Neuron (in vitro differentiated cells): Measurements from ENCODE around the gene RANGRF.

Experiments
- H2AFZ ChIP-seq: one replicate; pipeline ENCODE4 v1.6.1; 2013; ENCODE audit warnings: low read depth, mild to moderate bottlenecking, inconsistent platforms, low read length, moderate library complexity
- H3K27me3 ChIP-seq: one replicate; pipeline ENCODE4 v1.6.1; 2013; ENCODE audit warnings: low read length; ENCODE audit not compliant: insufficient read depth
- H3K36me3 ChIP-seq: one replicate; pipeline ENCODE4 v1.6.1; 2013; ENCODE audit warnings: low read length; ENCODE audit not compliant: insufficient read depth
- H3K4me1 ChIP-seq: one replicate; pipeline ENCODE4 v1.6.1; 2013; ENCODE audit warnings: low read length; ENCODE audit not compliant: insufficient read depth
- H3K4me3 ChIP-seq: 2 replicates; pipeline ENCODE4 v1.5.1; 2013; ENCODE audit warnings: mild to moderate bottlenecking, low read length, moderate library complexity
- H3K9me3 ChIP-seq: one replicate; pipeline ENCODE4 v1.6.1; 2013; ENCODE audit warnings: low read length

Gene RANGRF

GRCh38 chr17:8332128-8332527 is 43.7 kb downstream of the RANGRF start:
- no peaks in the 10 kb centered on the region for H3K36me3 ChIP-seq
- H3K4me1 ChIP-seq: peaks cover 10% of the 10 kb centered on the region
- H2AFZ ChIP-seq: no peak overlapping the region
- H3K4me3 ChIP-seq: no peak overlapping the region
- peaks cover 28% of the 10 kb centered on the region for H3K27me3 ChIP-seq
- no peaks in the 10 kb centered on the region for H3K9me3 ChIP-seq

DNA sequence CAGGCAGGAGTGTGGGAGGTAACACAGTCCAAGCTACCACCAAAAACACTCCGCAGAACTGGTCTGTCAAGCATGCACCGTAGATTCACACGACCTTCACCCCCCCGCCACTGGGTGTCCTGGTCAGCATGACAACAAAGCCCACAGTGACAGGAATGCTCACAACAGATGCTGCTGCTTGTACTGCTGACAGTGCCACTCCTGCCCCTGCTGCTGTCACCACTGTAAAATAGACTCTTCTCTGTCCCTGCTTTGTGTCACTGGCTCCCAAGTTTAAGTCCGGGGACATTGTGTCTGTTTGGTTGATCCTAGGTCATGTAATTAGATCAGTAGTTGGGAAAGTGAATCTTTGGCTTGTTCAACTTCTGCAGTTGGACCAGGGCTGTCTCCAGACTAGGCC is 44.2 kb downstream of the RANGRF start:
- no peak overlapping the region for H3K4me3 ChIP-seq
- no peak overlapping the region for H2AFZ ChIP-seq
- no peaks in the 10 kb centered on the region for H3K9me3 ChIP-seq
- H3K36me3 ChIP-seq: no peaks in the 10 kb centered on the region
- H3K4me1 ChIP-seq: peaks cover 11% of the 10 kb centered on the region
- peaks cover 22% of the 10 kb centered on the region for H3K27me3 ChIP-seq

DNA sequence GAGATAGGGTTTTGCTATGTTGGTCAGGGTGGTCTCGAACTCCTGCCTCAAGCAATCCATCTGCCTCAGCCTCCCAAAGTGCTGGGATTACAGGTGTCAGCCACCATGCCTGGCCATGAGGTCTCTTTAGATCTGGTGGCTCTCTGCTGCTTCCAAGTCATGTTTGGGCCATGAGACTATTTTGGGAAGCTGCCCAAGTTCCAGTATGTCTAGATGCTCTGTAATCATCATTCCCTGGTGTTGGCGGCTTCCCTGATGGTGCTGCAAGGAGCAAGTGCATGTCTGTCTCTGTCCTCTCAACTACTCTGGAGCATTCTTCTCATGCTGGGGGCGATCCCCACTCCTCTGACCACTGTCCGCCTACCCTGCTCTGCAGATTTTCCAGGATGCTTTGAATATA is 44.8 kb downstream of the RANGRF start:
- H3K27me3 ChIP-seq: peaks cover 16% of the 10 kb centered on the region
- H3K4me3 ChIP-seq: no peak overlapping the region

GRCh38 chr17:8337802-8338752 is 49.6 kb downstream of the RANGRF start:
- Histone ChIP-seq H3K27me3 (peaks cover 28% of the 10 kb centered on the region), H2AFZ (no peak overlapping the region), H3K36me3 (no peaks in the 10 kb centered on the region), H3K9me3 (no peaks in the 10 kb centered on the region), H3K4me3 (no peak overlapping the region), H3K4me1 (peaks cover 14% of the 10 kb centered on the region)

More for the DNA sequence above, 44.8 kb downstream of the RANGRF start:
- H3K36me3 ChIP-seq: no peaks in the 10 kb centered on the region
- H3K4me1 ChIP-seq: peaks cover 17% of the 10 kb centered on the region
- H3K9me3 ChIP-seq: no peaks in the 10 kb centered on the region
- no peak overlapping the region for H2AFZ ChIP-seq

- no peak overlapping the region for H2AFZ ChIP-seq
- H3K9me3 ChIP-seq: no peaks in the 10 kb centered on the region
- H3K36me3 ChIP-seq: no peaks in the 10 kb centered on the region
- peaks cover 11% of the 10 kb centered on the region for H3K4me1 ChIP-seq
- H3K4me3 ChIP-seq: no peak overlapping the region
- peaks cover 28% of the 10 kb centered on the region for H3K27me3 ChIP-seq
Measured at GRCh38 chr17:8338753-8339140, 50.3 kb downstream of the RANGRF start.

GRCh38 chr17:8339540-8339939 is 51.1 kb downstream of the RANGRF start, which contains the start of gene ODF4:
Gene ODF4 (plus strand): TSS chr17:8339840. CDS start chr17:8340052, 212 bp downstream.
- Histone ChIP-seq H3K4me1 (peaks cover 11% of the 10 kb centered on the region), H3K4me3 (no peak within 1 kb of the TSS), H3K9me3 (no peaks in the 10 kb centered on the region), H2AFZ (no peak within 1 kb of the TSS), H3K36me3 (no peaks in the 10 kb centered on the region), H3K27me3 (peaks cover 28% of the 10 kb centered on the region)
